ENCODE measurements around the gene LAMA5.
A peak's percentile ranks its signal among the peaks of the same experiment; 100 is the strongest.

LAMA5 gene

DNA sequence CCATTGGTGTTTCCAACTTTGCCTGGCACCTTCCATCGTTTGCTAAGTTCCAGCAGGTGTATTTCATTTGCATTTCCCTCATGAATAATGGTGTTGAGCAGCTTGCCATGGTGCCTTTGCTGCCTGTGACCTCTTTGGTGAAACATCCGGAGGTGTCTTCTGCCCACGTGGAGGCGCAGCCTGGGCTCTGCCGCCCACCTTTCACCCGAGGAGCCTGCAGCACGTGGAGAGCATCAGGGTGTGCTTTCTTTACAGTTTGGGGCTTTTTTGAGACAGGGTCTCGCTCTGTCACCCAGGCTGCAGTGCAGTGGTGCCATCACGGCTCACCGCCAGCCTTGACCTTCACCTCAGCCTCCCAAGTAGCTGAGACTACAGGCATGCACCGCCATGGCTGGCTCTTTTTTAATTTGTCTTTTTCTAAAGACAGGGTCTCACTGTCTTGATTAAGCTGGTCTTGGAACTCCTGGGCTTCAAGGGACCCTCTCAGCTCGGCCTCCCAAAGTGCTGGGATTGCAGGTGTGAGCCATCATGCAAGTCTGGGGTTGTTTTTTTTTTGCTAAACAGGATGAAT, 67.4 kb downstream of the LAMA5 start:
- peak; percentile 62 to 86 for DNase-seq

DNA sequence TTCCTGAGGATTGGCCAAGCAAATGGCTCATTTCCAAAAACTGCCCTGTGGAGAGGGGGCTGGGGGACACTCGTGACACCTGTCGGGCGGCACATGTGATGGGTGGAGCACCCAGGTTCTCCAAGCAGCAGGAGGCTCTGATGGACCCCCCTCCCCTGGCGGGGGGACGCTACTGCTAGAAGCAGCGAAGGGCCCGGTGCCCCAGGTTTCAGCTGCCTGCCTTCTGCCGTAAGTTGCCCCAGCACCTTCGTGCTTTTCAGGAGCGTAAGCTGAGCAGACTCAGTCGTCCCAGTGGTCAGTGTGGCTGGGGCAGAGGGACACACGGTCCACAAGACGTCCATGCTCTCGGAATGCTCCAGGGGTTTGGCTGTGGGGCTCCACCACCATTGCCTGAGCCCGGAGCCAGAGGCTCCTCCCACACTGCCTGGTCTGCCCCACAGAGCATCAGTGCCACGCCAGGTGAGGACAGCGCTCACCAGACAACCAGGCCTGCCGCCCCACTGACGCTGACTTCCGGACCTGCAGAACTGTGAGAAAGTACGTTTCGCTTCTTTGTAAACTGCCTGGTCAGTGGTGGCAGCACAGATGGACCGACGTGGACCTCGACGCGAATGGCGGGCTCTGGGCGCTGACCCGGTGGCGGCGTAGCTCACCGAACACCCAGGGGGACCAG, 68.4 kb downstream of the LAMA5 start:
- DNase-seq: no peak

- DNase-seq: no peak
Observed at GRCh38 chr20:62297449-62298227, 69.5 kb downstream of the LAMA5 start.

- DNase-seq: peak; percentile 78 to 86
Observed at GRCh38 chr20:62296724-62297448, 70.2 kb downstream of the LAMA5 start.

DNA sequence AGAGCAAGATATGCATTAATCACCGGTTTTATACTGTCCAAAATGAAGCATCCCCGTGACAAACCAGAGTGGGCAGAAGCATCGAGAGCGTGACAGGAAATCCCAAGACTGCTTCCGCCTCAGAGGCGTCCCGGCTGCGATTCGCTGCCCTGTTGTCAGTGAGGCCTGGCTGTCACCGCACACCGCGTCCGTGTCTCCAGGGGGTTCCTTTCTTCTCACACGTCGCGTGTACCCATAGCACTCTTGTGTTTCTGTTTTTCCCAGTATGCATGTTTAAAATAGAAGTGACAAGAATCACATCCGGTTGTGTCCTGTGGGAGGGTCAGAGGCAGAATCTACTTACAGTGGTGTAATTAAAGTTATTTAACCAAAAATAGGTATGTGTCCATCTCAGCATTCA, 72.6 kb downstream of the LAMA5 start:
- DNase-seq: no peak

DNA sequence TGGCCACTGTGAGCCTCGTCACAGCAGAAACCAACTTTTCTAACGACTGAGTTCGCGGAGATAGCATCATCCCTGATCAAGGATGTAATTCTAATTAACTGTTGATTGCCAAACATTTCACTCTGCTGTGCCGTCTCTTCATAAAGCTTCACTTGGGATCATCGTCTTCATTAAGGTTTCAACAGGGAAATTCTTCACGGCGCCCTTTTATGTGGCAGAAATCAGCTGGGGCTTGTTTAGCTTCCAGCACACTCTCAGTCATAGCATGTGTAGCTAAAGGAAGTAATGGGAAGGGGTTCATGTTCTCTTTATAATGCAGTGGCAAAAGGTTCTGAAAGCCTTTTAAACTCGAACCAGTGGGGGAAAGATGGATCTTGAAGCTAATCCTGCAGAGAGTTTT, 73.2 kb downstream of the LAMA5 start:
- no peak for DNase-seq

GRCh38 chr20:62293111-62293784, 73.9 kb downstream of the LAMA5 start:
- no peak for DNase-seq

DNA sequence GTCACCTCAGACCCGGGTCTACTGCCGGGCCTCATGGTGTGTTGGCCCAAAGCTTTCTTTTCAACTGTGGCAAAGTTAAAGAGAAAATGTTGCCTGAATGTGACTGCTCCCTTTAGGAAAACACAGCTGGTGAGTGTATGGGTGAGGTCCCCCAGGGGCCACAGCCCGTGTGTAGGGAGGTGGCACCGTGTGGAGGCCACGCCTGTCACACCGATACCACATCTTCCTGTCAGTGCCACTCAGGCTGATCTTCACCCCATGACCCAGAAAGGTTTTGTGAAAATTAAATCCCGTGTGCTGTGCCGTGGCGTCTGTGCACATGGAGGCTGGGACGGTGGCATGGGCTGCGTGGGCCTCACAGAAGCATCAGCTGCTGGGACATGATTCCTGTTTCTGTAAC, 75.0 kb downstream of the LAMA5 start:
- no peak for DNase-seq

- DNase-seq: no peak
Observed at GRCh38 chr20:62291251-62292066, 75.7 kb downstream of the LAMA5 start.

GRCh38 chr20:62289898-62290297, 77.2 kb downstream of the LAMA5 start:
- no peak for DNase-seq

DNA sequence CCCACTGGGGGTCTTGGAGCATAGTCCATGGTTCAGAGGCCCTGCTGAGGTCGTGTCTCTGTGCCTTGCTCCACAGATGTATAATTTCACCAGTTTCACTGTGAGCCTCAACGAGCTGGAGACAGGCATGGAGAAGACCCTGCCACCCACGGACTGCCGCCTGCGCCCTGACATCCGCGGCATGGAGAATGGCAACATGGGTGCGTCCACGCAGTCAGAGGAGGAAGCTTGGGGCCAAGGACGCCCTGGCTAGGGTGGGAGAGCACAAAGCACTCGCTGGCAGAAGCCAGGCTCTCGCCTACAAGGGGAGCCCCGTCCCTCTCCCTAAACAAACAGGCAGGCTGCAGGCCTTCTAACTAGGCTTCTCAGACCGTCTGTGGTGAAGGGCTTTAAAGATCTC, 78.0 kb downstream of the LAMA5 start:
- DNase-seq: no peak

DNA sequence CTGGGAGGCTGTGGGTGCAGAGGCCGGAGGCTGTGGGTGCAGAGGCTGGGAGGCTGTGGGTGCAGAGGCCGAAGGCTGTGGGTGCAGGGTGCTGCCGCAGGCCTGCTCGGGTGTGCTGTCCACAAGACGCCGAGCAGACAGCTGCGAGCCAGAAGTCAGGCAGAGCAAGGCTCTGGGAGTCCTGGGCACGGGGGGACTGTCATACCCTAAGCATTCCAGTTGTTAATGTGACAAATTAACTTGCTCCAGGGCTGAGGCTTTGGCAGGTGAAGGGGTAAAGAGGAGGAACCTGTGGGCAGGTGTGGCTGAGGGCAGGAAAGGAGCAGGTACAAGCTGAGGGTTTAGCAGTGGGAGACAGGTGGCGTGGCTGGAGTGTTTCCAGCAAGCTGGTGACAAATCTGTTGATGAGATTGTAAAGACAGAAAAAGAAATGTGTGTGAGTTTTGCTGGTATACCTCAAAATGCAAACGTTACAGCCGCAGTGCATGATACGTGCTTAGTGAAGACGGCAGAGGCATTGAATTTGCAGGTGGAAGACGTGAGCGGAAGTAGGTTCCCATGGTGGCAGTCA, 78.5 kb downstream of the LAMA5 start:
- no peak for DNase-seq

DNA sequence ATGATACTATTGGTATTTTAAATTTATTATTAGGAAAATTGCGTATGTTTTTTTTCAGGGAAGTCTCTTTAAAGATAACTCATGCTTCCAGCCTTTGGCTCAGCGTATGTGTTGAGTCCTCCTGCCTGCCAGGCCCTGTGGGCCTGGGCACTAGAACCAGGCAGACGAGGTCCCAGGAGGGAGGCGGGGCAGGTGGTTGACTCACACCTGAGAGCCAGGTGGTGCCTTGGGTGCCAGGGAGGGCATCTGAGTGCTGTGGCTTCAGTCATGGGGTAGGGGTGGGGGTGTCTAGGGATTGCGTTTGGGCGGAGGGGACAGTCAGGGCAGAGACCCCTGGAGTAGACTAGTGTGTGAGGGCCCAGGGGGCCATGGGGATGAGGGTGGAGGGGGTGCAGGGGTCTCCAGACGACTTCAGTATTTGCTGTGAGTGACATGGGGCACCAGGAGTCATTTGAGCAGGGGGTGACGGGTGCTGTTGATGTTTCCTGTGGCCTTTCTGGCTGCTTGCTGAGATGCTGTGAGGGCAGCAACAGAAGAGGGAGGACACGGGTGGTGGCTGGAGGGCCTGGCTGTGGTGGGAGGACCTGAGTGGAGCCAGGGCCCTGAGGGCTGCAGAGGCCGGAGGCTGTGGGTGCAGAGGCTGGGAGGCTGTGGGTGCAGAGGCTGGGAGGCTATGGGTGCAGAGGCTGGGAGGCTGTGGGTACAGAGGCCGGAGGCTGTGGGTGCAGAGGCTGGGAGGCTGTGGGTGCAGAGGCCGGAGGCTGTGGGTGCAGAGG, 79.2 kb downstream of the LAMA5 start:
- no peak for DNase-seq

DNA sequence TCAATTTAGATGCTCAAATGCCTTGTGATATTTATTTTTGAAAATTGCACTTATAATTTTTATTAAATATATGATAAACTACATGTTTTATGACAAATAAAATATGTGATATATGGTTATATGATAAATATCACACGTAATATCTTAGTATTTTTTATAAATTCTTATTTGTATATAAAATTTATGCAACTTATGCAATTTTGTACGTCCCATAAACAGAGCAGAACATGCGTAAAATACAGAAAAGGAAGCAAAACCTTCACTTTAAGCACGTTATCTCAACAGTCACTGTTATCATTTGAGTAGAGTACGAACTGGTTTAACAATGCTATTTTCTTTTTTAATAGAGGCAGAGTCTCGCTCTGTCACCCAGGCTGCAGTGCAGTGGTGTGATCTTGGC, 80.0 kb downstream of the LAMA5 start:
- no peak for DNase-seq

DNA sequence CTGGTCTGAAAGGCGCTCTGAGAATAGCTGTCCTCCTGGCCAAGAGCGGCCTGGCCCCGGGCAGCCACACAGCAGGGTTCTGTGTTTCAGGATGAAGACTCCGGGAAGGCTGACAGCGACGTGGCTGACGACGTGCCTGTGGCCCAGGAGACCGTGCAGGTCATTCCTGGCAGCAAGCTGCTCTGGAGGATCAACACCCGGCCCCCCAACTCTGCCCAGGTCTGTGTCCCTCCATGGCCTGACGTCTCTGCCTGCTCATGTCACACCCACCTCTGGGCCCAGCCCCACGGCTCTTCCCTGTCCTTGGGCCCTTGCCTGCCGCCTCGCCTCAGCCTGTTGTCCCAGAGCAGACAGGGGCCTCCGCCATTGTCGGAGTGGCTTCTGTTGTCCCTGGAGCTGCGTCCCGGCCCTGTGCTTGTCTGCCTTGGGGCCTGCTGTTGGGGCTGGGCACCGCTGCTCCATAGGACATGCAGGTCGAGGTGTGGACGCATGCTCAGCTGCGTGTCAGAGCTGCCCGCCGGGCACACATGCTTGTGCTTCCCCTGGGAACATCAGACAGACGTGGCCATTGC, 80.5 kb downstream of the LAMA5 start:
- no peak for DNase-seq

- no peak for DNase-seq
Observed at GRCh38 chr20:62285722-62286121, 81.4 kb downstream of the LAMA5 start.

GRCh38 chr20:62285151-62285550, 82.0 kb downstream of the LAMA5 start:
- no peak for DNase-seq

DNA sequence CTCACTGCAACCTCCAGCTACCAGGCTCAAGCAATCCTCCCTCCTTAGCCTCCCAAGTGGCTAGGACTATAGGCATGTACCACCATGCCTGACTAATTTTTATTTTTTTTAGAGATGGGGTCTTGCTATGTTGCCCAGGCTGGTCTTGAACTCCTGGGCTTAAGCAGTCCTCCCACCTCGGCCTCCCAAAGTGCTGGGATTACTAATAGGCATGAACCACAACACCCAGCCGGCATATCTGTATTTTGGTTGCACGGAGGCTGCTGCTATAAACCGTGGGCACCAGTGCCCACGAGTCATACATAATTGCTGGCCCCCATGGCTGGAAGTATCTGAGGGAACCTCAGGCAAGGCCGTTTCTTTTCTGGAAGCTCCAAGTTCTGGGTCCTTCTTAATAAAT, 82.7 kb downstream of the LAMA5 start:
- DNase-seq: no peak

DNA sequence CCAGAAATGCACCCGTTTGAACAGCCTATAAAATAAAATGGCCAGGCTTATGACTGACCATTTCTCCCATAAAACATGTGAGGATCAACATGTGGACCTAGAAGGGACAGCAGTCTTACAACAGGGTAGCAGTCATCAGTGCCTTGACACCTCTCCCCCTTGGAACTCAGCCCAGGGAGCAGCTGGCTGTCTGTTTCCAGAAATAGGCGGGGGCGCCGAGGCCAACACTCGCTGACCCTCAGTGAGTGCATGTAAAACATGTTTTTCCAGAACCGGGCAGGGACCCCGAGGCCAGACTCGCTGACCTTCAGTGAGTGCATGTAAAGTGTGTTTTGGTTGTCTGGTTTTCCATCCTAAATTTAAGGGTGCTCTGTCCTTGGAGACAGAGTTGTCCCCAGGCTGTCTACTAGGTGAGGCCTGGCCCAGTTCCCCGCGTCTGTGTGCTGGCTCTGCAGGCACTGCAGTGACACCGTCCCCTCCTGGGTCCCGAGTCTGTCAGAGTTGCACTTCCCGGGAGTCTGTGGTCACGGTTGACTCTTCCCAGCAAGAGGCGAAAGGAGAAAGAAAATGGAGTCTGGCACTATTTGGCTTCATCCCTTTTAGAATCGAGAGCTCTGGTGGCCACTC, 84.1 kb downstream of the LAMA5 start:
- no peak for DNase-seq

DNA sequence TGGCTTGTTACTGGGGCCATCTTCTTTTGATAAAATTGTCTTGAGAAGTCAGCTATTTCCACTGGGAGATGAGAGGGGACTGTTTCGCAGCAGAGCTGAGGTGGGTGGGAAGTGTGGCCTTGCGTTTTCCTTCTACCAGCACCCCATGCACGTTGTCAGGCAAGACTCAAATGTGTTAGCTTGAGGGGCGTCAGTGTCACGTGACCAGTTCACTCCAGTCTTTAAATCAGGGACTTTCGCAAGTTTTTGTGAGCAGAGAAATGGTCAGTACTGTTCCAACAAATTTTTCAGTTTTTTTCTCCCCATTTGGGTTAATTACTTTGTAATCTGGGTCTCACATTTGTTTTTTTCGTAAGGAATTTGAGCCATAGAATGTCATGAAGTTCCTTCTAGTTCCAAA, 85.0 kb downstream of the LAMA5 start:
- DNase-seq: no peak
